ENCODE results near the gene HSD17B13.

HSD17B13 gene

GRCh38 chr4:87278335-87278794 is 44.3 kb downstream of the HSD17B13 start:
- TF ChIP-seq, protein P1, sequence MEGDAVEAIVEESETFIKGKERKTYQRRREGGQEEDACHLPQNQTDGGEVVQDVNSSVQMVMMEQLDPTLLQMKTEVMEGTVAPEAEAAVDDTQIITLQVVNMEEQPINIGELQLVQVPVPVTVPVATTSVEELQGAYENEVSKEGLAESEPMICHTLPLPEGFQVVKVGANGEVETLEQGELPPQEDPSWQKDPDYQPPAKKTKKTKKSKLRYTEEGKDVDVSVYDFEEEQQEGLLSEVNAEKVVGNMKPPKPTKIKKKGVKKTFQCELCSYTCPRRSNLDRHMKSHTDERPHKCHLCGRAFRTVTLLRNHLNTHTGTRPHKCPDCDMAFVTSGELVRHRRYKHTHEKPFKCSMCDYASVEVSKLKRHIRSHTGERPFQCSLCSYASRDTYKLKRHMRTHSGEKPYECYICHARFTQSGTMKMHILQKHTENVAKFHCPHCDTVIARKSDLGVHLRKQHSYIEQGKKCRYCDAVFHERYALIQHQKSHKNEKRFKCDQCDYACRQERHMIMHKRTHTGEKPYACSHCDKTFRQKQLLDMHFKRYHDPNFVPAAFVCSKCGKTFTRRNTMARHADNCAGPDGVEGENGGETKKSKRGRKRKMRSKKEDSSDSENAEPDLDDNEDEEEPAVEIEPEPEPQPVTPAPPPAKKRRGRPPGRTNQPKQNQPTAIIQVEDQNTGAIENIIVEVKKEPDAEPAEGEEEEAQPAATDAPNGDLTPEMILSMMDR (IDR thresholded peaks at IDR 0.05; ENCODE audit: low read depth, low read length), result no peak
- DNase-seq (ENCODE audit: extremely low read depth, low read depth), result no peak

DNA sequence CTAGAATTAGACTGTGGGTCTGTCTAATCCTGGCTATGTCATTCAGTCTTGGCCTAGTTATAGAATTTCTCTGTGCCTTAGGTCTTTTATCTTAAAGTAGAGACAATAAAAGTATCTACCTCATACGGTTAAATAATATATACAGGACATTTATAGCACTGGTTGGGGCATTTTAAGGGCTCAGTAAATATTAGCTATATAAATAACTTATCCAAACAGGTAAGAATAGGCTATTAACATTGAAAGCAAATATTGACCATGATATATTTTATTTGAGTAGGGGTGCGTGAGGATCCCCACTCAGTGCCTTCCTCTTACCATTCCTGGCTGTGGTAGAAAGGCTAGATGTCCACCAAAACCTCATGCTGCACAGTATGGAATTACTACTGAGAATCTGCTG is 47.4 kb downstream of the HSD17B13 start:
- TF ChIP-seq, protein P1 (IDR thresholded peaks at IDR 0.05; ENCODE audit: low read depth, low read length), result no peak
- DNase-seq (ENCODE audit: extremely low read depth, low read depth), result no peak

DNA sequence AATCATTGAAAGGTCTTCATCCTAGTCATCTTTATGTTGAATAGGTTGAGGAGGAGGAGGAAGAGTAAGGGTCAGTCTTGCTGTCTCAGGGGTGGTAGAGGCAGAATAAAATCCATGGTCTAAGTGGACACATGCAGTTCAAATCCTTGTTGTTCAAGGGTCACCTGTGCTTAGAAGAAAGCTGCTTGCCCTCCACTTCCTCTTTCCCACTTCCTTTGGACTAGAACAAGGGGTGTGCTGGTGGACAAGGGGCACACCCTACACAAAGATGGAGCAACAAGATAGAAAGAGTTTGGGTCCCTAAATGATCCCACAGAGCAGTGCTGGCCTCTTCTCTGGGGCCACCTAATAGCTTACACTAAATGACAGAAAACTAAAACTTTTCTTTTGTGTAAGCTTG is 47.9 kb downstream of the HSD17B13 start:
- no peak for DNase-seq (ENCODE audit: extremely low read depth, low read depth)
- TF ChIP-seq, protein P1 (IDR thresholded peaks at IDR 0.05; ENCODE audit: low read depth, low read length), result no peak

DNA sequence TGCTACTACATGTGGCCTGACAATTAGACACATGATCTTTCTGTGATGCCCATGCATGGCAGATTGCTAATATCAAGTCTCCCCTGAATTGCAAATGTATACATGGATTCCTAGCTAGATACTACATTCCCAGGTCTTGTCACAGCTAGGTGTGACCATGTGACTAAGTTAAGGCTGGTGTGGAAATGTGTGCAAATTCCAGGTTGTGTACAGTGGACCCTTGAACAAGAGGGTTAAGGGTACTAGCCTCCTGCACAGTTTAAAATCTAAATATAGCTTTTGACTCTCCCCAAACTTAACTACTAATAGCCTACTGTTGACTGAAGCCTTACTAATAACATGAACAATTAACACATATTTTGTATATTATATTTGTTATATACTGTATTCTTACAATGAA is 48.4 kb downstream of the HSD17B13 start:
- TF ChIP-seq, protein P1 (IDR thresholded peaks at IDR 0.05; ENCODE audit: low read depth, low read length), result no peak
- no peak for DNase-seq (ENCODE audit: extremely low read depth, low read depth)

- TF ChIP-seq, protein P1 (IDR thresholded peaks at IDR 0.05; ENCODE audit: low read depth, low read length), result no peak
Observed at GRCh38 chr4:87270825-87271224, 51.9 kb downstream of the HSD17B13 start.

DNA sequence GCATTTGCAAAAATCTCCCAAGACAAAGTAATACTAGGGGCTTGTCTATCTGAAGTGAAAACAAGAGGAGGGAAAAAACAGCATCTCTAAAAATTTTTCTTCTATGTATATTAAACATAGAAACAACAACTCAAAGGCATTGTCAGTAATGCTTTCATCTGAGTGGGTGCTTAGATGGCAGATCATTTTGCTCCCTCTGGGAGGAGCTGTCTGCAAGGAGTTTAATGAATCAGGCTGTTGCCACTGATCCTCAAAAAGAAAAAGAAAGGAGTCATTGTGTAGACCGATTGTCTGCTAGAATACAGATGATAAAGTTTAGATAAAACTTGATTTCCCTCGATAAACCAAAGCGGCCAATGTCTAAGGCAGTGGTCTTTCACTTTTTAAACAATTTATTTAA is 52.5 kb downstream of the HSD17B13 start:
- TF ChIP-seq, protein P1 (IDR thresholded peaks at IDR 0.05; ENCODE audit: low read depth, low read length), result peak; percentile 40
- DNase-seq (ENCODE audit: extremely low read depth, low read depth), result no peak

More at GRCh38 chr4:87270825-87271224, 51.9 kb downstream of the HSD17B13 start:
- no peak for DNase-seq (ENCODE audit: extremely low read depth, low read depth)

DNA sequence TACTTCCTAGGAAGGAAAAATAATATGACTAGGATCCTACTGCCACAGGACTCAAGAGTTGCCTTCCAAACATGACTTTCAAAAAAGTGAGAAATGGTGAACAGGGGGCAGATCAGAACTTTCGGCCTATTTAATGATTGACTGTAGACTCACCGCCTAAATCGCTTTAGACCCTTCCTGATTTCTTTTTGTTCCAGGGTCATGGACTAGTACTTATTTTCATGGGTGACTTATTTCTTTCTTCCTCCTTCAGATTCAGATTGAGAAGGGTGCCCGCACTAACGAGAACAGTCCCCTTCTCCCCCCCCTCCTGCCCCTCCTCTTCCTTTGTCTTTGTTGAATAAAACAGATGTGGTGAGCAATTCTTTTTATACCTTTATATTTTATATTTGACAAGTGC is 54.3 kb downstream of the HSD17B13 start:
- no peak for DNase-seq (ENCODE audit: extremely low read depth, low read depth)

More for the DNA sequence above, 54.3 kb downstream of the HSD17B13 start:
- TF ChIP-seq, protein P1 (IDR thresholded peaks at IDR 0.05; ENCODE audit: low read depth, low read length), result no peak
